NCI-H524 (cell line): ENCODE results near the gene PDE4D.
"Not testable (repeated sequence)": the region's sequence is repeated elsewhere in the genome, so short reads cannot be mapped to it uniquely, and the experiment has no call there.

ENCODE experiments used
- DNase-seq, 2 experiments: peaks; one replicate each; lab custom pipeline; 2025; lab: John Stamatoyannopoulos, UW

PDE4D gene

GRCh38 chr5:59703789-59704188, 189.7 kb downstream of the PDE4D start:
- no peak for DNase-seq

- peak; percentile 38 to 71 for DNase-seq
These were observed 195.0 kb downstream of the PDE4D start for GRCh38 chr5:59698207-59699178.

- DNase-seq = no peak
These were observed 199.1 kb downstream of the PDE4D start for GRCh38 chr5:59694411-59694810.

- no peak for DNase-seq
These were observed 199.8 kb downstream of the PDE4D start for GRCh38 chr5:59693492-59694309.

DNA sequence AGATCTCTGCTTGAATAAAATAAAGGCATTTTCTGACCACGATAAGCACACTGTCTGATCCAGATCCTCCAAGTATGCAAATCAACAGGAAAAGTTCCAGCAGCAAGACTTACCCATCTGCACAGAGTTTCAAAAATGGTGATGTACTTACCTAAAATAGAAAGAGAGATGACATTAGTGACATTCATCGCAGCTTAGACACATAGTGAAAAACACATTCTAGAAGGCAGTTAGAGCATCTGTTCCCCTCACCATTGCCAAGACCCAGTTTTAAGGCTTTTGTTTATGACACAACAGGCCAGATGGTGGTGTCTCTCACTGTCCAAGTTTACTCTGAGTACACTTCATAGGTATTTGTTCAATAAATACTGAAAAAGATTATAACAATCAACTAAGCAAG, 207.7 kb downstream of the PDE4D start:
- DNase-seq = peak; percentile 88 to 91

DNA sequence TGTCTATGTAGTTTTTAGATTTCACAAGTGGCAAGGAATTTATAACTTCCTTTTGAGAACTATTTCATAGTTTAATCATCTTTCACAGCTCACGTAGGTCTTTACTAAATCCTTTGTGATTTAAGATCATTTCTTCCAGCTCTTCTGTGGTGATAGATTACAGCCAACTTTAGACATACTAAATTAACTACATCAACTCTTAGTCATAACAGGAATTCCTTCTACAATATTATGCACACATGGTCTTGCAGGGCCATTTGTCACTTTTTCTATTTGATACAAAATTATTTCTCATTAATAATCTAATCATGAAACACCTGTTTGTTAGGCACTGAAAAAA, 208.4 kb downstream of the PDE4D start:
- no peak for DNase-seq

DNA sequence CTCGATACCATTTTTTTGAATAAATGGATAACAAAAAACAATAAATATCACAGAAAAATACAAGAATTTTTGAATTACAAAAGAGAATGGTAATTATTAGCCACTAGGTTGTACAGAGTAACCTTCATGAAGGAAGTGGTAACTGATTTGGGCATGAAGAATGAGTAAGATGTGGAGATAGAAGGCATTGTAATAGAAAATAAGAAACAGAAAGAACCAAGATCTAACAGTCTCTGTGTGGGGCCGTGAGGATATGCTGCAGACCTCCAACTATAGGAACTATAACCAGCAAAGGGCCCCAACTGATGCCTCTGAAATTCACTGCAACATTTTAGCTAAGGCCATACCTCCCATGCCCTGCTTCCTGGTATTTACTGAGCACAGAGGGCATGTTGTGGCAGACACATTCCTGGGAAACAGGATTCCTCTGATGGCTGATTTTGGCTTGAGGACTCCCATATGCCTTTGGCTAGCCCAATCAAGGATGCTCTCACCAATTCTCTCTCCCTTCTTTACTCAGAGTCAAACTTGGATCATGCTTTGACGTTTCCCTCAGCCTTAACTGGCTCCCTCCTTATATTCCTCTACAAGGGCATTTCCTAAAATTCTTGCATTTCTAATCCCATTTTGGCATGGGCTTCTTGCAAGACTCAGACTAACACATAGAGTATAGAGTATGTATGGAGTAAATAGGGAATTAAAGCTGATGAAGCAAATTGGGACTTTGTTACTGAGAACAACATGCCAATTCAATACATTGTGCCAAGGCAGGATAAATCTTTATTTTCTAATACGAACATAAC, 208.9 kb downstream of the PDE4D start:
- DNase-seq = no peak

DNA sequence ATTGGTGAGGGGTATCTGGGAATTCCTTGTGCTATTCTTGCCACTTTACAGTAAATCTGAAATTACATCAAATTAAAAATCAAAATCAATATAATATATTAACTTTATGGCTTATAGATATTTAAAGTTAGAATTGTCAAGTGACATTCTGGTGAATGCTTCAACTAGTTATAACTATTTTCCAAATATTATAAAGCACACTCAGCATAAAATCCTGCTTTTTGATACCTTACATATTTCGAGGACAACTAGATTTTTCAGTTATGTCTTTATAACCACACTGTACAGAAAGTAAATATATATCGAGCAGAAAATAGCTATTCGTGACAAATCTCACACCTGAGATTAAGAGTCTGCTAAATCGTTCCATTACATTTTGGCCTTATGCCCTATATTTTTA, 210.2 kb downstream of the PDE4D start:
- DNase-seq = no peak

DNA sequence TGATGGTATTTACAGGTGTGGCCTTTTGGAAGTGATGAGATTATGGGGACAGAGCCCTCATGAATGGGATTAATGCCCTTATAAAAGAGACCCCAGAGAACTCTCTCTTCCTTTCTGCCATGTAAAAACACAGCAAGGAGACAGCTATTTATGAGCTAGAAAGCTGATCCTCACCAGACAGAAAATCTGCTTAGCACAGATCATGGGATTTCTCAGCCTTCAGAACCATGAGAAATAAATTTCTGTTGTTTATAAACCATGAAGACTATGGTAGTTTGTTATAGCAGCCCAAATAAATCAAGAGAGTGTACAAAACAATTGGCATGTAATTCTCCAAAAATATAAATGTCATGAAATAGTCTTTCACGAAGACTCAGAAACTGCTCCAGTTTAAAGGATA, 211.0 kb downstream of the PDE4D start:
- DNase-seq = no peak

DNA sequence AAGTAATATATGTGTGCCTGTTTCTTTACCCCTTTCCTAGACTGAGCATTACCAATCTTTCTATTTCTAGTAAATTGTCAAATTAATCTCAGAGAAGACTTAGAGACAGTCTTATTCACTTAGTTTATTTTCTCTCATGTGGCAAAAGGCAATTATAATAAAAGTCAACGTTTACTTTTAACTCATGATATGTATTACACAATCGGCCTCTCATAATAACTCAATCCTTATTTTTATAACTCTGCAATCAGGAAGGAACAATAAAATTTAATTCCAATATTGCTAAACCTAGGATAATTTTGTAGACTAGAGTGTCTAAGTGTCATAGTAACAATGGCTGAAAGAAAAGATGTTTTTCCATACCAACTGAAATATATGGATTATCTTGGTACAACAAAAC, 214.6 kb downstream of the PDE4D start:
- no peak for DNase-seq

DNA sequence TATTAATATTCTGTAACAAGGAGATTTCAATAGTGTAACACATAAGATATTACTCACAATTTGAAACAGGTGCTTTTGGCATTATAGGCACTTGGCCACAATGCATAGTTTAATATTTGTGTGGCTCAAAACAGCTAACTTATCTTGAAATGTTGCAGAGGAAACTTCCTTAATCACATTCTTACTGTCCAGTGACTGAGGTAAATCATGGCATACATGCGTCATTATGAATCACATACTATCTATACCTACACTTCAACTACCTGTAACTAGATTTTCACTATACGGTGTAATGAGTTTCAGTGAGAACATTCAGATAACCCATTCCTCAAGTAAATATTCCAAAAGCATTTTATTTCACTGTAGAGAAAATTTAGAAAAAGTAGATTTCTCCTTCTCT, 218.8 kb downstream of the PDE4D start:
- no peak for DNase-seq

DNA sequence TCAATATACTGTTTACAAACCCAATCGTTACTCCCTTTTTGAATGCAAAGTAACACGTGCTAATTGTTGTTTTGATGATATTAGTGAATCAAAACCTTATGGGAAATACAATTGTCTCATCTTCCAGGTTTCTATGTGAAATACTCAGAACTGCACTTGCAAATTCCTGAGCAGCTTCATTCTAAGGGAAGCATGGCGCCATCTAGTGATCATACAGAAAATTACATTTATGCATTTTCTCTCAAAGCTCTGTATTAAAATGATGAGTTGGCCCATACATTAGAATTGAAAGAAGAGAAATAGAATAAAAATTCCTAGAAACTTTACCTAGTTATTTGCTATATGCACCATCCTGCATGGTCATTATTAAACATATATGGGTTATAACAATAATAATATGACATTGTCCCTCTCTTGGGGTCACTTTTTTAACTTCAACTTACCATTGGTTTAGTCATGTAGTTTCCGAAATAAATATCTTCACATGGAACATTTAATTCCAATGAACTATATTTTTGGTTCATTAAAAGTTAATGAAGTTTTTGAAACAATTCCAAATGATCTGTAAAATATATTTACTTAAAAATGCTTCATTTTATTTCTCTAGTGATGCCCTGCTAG, 220.0 kb downstream of the PDE4D start:
- peak; percentile 37 to 52 for DNase-seq

GRCh38 chr5:59666440-59667068, 227.0 kb downstream of the PDE4D start:
- DNase-seq = peak in 1 of 2 experiments; percentile 30

DNA sequence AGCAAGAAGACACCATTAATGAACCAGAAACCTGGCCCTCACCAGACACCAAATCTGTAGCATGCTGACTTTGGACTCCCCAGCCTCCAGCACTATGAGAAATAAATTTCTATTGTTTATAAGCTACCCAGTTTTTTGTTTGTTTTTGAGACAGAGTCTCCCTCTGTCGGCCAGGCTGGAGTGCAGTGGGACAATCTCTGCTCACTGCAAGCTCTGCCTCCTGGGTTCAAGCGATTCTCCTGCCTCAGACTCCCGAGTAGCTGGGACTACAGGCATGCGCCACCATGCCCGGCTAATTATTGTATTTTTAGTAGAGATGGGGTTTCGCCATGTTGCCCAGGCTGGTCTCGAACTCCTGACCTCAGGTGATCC, 227.7 kb downstream of the PDE4D start:
- DNase-seq = not testable (repeated sequence)

GRCh38 chr5:59665086-59665831, 228.3 kb downstream of the PDE4D start:
- DNase-seq = peak in 1 of 2 experiments; percentile 8

GRCh38 chr5:59661954-59662615, 231.4 kb downstream of the PDE4D start:
- peak; percentile 11 to 45 for DNase-seq

GRCh38 chr5:59661311-59661710, 232.2 kb downstream of the PDE4D start:
- no peak for DNase-seq

DNA sequence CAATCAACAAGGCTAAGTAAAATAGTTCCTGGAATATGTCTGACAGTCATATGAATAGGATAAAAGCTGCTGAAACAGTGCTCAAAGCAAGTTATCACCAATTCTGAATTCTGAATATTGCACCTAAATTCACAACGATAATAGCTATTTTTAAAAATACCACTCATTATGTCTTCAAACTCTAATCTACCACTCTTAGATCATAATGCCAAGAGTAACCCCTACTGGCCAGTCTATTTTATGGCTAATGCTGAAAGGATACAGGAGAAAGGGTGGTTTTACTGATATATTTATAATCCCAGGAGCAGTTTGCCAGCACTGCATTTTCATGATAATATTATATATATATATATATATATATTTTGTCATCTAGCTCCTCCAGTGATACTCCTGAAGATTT, 232.8 kb downstream of the PDE4D start:
- no peak for DNase-seq

GRCh38 chr5:59656351-59657254, 236.9 kb downstream of the PDE4D start:
- DNase-seq = peak; percentile 6 to 29
